SK-N-SH (cell line): ENCODE measurements around the gene GSTCD.

ENCODE experiments used
- CTCF ChIP-seq: fragments of 200-600 bp; sonication (generic); IDR thresholded peaks from 2 replicates; pipeline ENCODE4 v1.6.1; 2017; ENCODE audit warnings: antibody characterized with exemption, mild to moderate bottlenecking, moderate library complexity
- GABPA ChIP-seq: IDR thresholded peaks from 2 replicates; pipeline ENCODE4 v1.4.0; 2012; ENCODE audit warnings: low read depth, mild to moderate bottlenecking
- NRF1 ChIP-seq: IDR thresholded peaks from 2 replicates; pipeline ENCODE4 v1.6.1; 2012; ENCODE audit warnings: low read depth, mild to moderate bottlenecking, low read length
- TEAD4 ChIP-seq: IDR thresholded peaks from 2 replicates; pipeline ENCODE4 v1.4.0; 2012; ENCODE audit warnings: mild to moderate bottlenecking, borderline replicate concordance; ENCODE audit not compliant: insufficient read depth
- USF2 ChIP-seq: fragments of 150-350 bp; IDR thresholded peaks from 2 replicates; pipeline ENCODE4 v1.6.1; 2017; ENCODE audit warnings: antibody characterized with exemption, low read length, low read depth, borderline replicate concordance

GRCh38 chr4:105858466-105859040, 150.0 kb downstream of the GSTCD start:
- TF ChIP-seq USF2 (no peak), NRF1 (no peak), GABPA (no peak), TEAD4 (no peak), CTCF (no peak)
